Calu3 (cell line): ENCODE data around the gene HS3ST3B1. TPM values are rescaled to one million over a fixed set of nuclear protein-coding genes. Genes with fewer than 3 reads are reported as not detected.

Experiments used
- BruUV-seq: library from RNA; stranded (reverse); fragments of 400-500 nt; replicated peaks from 2 replicates; lab custom pipeline; 2021; lab: Mats Ljungman, UMichigan
- CTCF ChIA-PET: fragments of 300-600 bp; sonication (Branson Sonifier 250); formaldehyde crosslinking; loops from one replicate; lab custom pipeline; 2022; ENCODE audit warnings: antibody characterized with exemption; lab: Charles Lee
- DNase-seq: peaks from one replicate; pipeline ENCODE4 v3.0.0; 2022
- H3K27ac Mint-ChIP-seq: one replicate; pipeline ENCODE4 v1.8.0; 2022; ENCODE audit warnings: mixed read lengths; ENCODE audit not compliant: unreplicated experiment
- H3K27me3 Mint-ChIP-seq: one replicate; pipeline ENCODE4 v1.8.0; 2022; ENCODE audit warnings: mixed read lengths; ENCODE audit not compliant: unreplicated experiment
- H3K36me3 Mint-ChIP-seq: one replicate; pipeline ENCODE4 v1.8.0; 2022; ENCODE audit warnings: mild to moderate bottlenecking, moderate library complexity, mixed read lengths; ENCODE audit not compliant: insufficient read depth, unreplicated experiment
- H3K4me1 Mint-ChIP-seq: one replicate; pipeline ENCODE4 v1.8.0; 2022; ENCODE audit warnings: mild to moderate bottlenecking, low read depth, mixed read lengths; ENCODE audit not compliant: unreplicated experiment
- H3K4me3 Mint-ChIP-seq: one replicate; pipeline ENCODE4 v1.8.0; 2022; ENCODE audit warnings: mild to moderate bottlenecking, low read depth, moderate library complexity, mixed read lengths; ENCODE audit not compliant: unreplicated experiment
- H3K9me3 Mint-ChIP-seq: one replicate; pipeline ENCODE4 v1.8.0; 2022; ENCODE audit warnings: low read depth, mixed read lengths; ENCODE audit not compliant: unreplicated experiment
- intact Hi-C: fragments of 100-400 bp; cut with micrococcal nuclease; formaldehyde crosslinking; loops from one replicate; pipeline ENCODE4 v1.10.0; 2022; ENCODE audit not compliant: unreplicated experiment
- total RNA-seq: library from RNA; stranded (reverse); gene quantifications from 2 replicates; pipeline ENCODE4 v1.2.3, GENCODE V29; 2022
- TF ChIP-seq, protein P1 (sequence below): fragments of 200-600 bp; IDR thresholded peaks from one replicate; pipeline ENCODE4 v1.8.0; 2022; ENCODE audit warnings: antibody characterized with exemption; ENCODE audit not compliant: unreplicated experiment

Gene HS3ST3B1
- total RNA-seq, 1 experiment from 2014 or later = 0.80 TPM

DNA sequence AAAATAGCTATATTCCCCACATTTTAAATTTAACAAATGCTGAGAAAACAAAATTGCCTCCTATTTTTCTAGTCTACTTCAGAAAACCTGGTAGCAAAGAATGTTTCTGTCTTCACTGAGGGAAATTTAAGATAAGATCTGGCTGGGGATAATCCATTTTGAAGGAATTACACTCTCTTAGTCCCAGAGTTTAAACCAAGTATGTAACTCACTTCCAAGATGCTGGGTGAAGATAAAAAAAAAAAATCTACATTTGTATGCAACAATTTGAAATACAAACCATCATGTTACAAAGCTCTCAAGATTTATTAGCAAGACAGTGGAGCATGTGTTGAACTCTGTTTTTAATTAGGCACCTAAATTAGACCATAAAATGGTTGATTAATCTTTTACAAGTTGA lies 5.7 kb downstream of the HS3ST3B1 start:
- no peak overlapping the region for H3K4me3 Mint-ChIP-seq
- CTCF ChIA-PET = interaction anchor here (0.6 to 0.7 kb wide), 2 partner anchors 9 to 1576 kb away, joined by 3 to 5 read pairs; no protein-coding TSS in a partner anchor
- no peaks in the 10 kb centered on the region for H3K4me1 Mint-ChIP-seq
- DNase-seq = no peak
- BruUV-seq = no TSS peak
- TF ChIP-seq, protein P1, sequence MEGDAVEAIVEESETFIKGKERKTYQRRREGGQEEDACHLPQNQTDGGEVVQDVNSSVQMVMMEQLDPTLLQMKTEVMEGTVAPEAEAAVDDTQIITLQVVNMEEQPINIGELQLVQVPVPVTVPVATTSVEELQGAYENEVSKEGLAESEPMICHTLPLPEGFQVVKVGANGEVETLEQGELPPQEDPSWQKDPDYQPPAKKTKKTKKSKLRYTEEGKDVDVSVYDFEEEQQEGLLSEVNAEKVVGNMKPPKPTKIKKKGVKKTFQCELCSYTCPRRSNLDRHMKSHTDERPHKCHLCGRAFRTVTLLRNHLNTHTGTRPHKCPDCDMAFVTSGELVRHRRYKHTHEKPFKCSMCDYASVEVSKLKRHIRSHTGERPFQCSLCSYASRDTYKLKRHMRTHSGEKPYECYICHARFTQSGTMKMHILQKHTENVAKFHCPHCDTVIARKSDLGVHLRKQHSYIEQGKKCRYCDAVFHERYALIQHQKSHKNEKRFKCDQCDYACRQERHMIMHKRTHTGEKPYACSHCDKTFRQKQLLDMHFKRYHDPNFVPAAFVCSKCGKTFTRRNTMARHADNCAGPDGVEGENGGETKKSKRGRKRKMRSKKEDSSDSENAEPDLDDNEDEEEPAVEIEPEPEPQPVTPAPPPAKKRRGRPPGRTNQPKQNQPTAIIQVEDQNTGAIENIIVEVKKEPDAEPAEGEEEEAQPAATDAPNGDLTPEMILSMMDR = no peak
- intact Hi-C loops = loop anchor here (5.0 to 10.0 kb wide), 4 partner anchors 368 to 868 kb away; no protein-coding TSS in a partner anchor
- H3K27ac Mint-ChIP-seq = no peak overlapping the region
- no peaks in the 10 kb centered on the region for H3K9me3 Mint-ChIP-seq
- peaks cover 39% of the 10 kb centered on the region for H3K27me3 Mint-ChIP-seq
- peaks cover 10% of the 10 kb centered on the region for H3K36me3 Mint-ChIP-seq

DNA sequence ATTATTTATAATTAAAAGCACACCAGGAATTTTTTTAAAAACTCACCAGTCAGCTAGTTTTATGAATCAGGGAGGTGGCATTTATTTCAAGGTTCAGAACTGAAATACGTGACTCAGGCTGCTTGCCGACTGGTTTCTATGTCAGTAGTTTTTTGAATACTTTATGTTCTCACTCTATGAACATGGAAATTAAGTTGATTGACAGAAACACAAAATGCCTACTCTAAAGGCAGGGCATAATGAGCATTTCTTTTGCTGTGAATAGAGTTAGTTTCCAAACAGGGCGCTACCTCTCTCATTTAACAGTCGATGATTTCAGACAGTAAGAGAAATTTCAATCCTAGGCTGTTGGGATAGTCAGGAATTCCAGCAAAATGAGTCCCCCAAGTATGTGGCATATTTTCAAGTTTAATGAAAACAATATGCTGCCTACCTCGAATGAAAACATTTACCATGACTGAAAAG lies 6.7 kb downstream of the HS3ST3B1 start:
- DNase-seq = no peak
- no peaks in the 10 kb centered on the region for H3K4me1 Mint-ChIP-seq
- peaks cover 10% of the 10 kb centered on the region for H3K36me3 Mint-ChIP-seq
- intact Hi-C loops = loop anchor here (5.0 to 10.0 kb wide), 4 partner anchors 367 to 867 kb away; no protein-coding TSS in a partner anchor
- no peak overlapping the region for H3K27ac Mint-ChIP-seq
- no peaks in the 10 kb centered on the region for H3K9me3 Mint-ChIP-seq
- no TSS peak for BruUV-seq
- peaks cover 47% of the 10 kb centered on the region for H3K27me3 Mint-ChIP-seq
- CTCF ChIA-PET = no interaction called here
- TF ChIP-seq, protein P1 = no peak
- H3K4me3 Mint-ChIP-seq = no peak overlapping the region

DNA sequence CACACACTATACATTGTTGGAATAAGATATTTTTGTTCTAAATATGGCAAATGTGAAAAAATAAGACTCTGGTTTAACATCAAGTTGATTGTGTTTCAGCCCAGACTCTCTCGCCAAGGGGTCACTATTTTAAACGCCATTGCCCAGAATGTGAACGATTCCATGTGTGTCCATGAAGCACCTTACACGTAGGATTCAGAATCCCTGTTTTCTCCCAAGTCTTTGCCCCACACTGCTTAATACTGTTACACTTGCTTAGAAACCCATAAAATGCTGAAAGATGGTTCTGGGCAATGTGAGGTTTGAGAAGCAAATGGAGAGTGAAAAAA lies 7.7 kb downstream of the HS3ST3B1 start:
- Mint-ChIP-seq H3K27me3 (peaks cover 49% of the 10 kb centered on the region), H3K4me3 (peak overlapping the region; percentile 70), H3K36me3 (peaks cover 10% of the 10 kb centered on the region), H3K4me1 (no peaks in the 10 kb centered on the region), H3K9me3 (no peaks in the 10 kb centered on the region), H3K27ac (no peak overlapping the region)
- intact Hi-C loops = loop anchor here (5.0 to 10.0 kb wide), 4 partner anchors 366 to 866 kb away; no protein-coding TSS in a partner anchor
- BruUV-seq = no TSS peak
- no peak for DNase-seq
- CTCF ChIA-PET = no interaction called here
- TF ChIP-seq, protein P1 = no peak

DNA sequence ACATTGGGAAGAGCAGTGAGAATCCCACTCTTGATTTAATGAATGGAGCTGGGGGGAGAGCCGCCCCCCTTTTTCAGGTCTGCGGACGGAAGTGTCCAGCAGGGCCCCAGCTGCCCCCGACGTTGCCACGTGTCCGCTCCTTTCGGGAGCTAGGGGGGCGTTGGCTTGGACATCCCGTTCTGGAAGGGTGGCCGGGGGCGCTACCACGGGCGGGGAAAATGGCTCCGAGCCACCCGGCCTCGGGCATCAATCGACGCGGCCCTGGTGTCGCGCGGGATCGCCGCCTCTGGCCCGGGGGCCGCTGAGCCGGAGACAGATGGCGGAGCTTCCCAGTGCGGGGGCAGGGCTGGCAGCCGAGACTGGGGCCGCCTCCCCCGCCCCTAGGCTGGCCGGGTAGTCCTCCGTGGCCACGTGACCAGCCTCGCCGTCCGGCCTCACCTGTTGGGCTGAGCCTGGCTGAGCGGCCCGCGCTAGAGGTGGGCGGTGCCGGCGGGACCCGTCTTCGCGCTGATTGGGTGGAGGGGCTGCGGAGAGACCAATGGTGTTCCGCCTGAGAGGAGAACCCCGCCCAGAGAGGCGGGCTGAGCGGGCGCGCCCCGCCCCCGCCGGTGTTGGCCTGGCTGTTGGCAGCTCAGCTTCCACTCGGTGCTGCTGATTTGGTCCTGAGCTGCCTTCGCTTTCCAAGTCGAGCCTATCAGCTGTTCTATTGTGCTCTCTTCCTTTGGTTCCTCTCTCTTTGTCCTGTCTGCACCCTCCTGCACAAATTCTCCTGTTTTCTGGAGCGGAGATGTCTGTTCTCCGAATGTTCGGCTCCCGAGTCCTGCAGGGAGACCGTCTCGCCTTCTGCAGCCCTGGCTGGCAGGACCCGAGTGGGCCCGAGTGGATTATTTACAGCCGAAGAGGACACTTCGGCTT lies 8.3 kb downstream of the HS3ST3B1 start:
- H3K27me3 Mint-ChIP-seq = peaks cover 43% of the 10 kb centered on the region
- no peaks in the 10 kb centered on the region for H3K4me1 Mint-ChIP-seq
- CTCF ChIA-PET = no interaction called here
- H3K36me3 Mint-ChIP-seq = peaks cover 10% of the 10 kb centered on the region
- no TSS peak for BruUV-seq
- no peak overlapping the region for H3K27ac Mint-ChIP-seq
- peak overlapping the region; percentile 70 for H3K4me3 Mint-ChIP-seq
- H3K9me3 Mint-ChIP-seq = no peaks in the 10 kb centered on the region
- intact Hi-C loops = loop anchor here (5.0 to 10.0 kb wide), 4 partner anchors 366 to 866 kb away; no protein-coding TSS in a partner anchor
- peak; percentile 93 for DNase-seq
- TF ChIP-seq, protein P1 = no peak
